Stimulated activated CD8-positive, alpha-beta memory T cell treated with anti-CD3 and anti-CD28 coated beads, Interleukin-7, amount 100 ng/mL, for 1 hour (primary cell): ENCODE results near the gene CELF5.
A peak's percentile ranks its signal among the peaks of the same experiment; 100 is the strongest.
"Not testable (repeated sequence)": the region's sequence is repeated elsewhere in the genome, so short reads cannot be mapped to it uniquely, and the experiment has no call there.

Experiments
- DNase-seq, 2 donors: peaks; one replicate each; pipeline ENCODE4 v3.0.0-alpha.2; 2020; ENCODE audit warnings: low read depth in 2 of 2

Gene CELF5

GRCh38 chr19:3292958-3293529, 68.6 kb downstream of the CELF5 start:
- no peak for DNase-seq

GRCh38 chr19:3293560-3293959, 69.1 kb downstream of the CELF5 start:
- no peak for DNase-seq

GRCh38 chr19:3294080-3294850, 69.8 kb downstream of the CELF5 start:
- no peak for DNase-seq

- DNase-seq = no peak
These were observed 71.1 kb downstream of the CELF5 start for GRCh38 chr19:3295581-3295980.

GRCh38 chr19:3296034-3296433, 71.6 kb downstream of the CELF5 start:
- DNase-seq = no peak

- DNase-seq = no peak
These were observed 72.0 kb downstream of the CELF5 start for GRCh38 chr19:3296446-3296845.

GRCh38 chr19:3298853-3299449, 74.5 kb downstream of the CELF5 start:
- no peak for DNase-seq

GRCh38 chr19:3300566-3300965, 76.1 kb downstream of the CELF5 start:
- not testable (repeated sequence) for DNase-seq

- DNase-seq = no peak
These were observed 78.3 kb downstream of the CELF5 start for GRCh38 chr19:3302755-3303154.

GRCh38 chr19:3304871-3305423, 80.5 kb downstream of the CELF5 start:
- peak; percentile 49 to 69 for DNase-seq

- DNase-seq = no peak
These were observed 85.3 kb downstream of the CELF5 start for GRCh38 chr19:3309724-3310123.

GRCh38 chr19:3310280-3310679, 85.8 kb downstream of the CELF5 start:
- DNase-seq = no peak

GRCh38 chr19:3310711-3311110, 86.2 kb downstream of the CELF5 start:
- DNase-seq = no peak

GRCh38 chr19:3313199-3313575, 88.7 kb downstream of the CELF5 start:
- DNase-seq = no peak

- no peak for DNase-seq
These were observed 90.7 kb downstream of the CELF5 start for GRCh38 chr19:3314962-3315675.

GRCh38 chr19:3315676-3315973, 91.2 kb downstream of the CELF5 start:
- no peak for DNase-seq

GRCh38 chr19:3316132-3316648, 91.7 kb downstream of the CELF5 start:
- no peak for DNase-seq

GRCh38 chr19:3316659-3317207, 92.3 kb downstream of the CELF5 start:
- DNase-seq = no peak

GRCh38 chr19:3319643-3320353, 95.3 kb downstream of the CELF5 start:
- DNase-seq = no peak

GRCh38 chr19:3320354-3320670, 95.9 kb downstream of the CELF5 start:
- DNase-seq = no peak

GRCh38 chr19:3320853-3321252, 96.4 kb downstream of the CELF5 start:
- no peak for DNase-seq
